ENCODE measurements around the gene MTIF2. TPM values are rescaled to one million over a fixed set of nuclear protein-coding genes. Genes with fewer than 3 reads are reported as not detected.

Gene MTIF2
- total and polyA plus RNA-seq, 2 donors (not counting 3 experiments of a cell fraction or from before 2014, with no cell fraction given), result 9.3 to 26.9 TPM

DNA sequence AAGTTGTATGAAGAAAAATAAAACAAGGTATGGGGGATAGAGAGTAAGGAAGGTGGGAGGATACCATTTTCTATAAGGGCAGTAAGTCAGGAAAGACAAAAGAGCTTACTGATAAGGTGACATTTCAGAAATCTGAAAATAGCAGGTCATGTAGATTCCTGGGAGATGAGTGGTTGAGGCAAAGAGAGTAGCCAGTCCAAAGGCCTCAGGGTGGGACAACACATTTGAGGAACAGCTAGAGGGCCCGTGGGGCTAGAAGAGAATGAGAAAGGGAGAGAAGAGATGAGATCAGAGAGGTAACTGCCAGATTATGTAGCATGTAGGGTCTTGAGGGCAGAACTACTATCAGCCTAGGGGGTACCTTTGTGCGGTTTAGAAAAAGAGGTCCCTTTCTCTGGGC lies 39.8 kb downstream of the MTIF2 start:
- H3K4me1 ChIP-seq (ENCODE audit: control insufficient read depth, extremely low read depth, insufficient read depth, low read length), result peaks cover 25% of the 10 kb centered on the region
- H3K9me1 ChIP-seq (replicated peaks; ENCODE audit: control insufficient read depth, extremely low read depth, insufficient read depth, low read length), result no peaks in the 10 kb centered on the region
- H2AFZ ChIP-seq (ENCODE audit: low read depth, low read length), result no peak overlapping the region
- H3K79me2 ChIP-seq (ENCODE audit: control insufficient read depth, insufficient read depth, low read length), result peaks cover 32% of the 10 kb centered on the region
- no TSS peak for BruUV-seq (replicated peaks)
- no peaks in the 10 kb centered on the region for H4K20me1 ChIP-seq (replicated peaks; ENCODE audit: control insufficient read depth, extremely low read depth, insufficient read depth, low read length)
- dilution Hi-C loops (cut with MboI; ENCODE audit: extremely low pct_ligation_motif_present, low sequenced_read_pairs) (no loop called here), intact Hi-C loops (cut with micrococcal nuclease) (no loop called here)
- ChIA-PET POLR2A (no interaction called here), CTCF (no interaction called here)
- H3K27me3 ChIP-seq (ENCODE audit: control insufficient read depth in 2 of 2, insufficient read depth in 2 of 2, low read length in 2 of 2), result no peaks in the 10 kb centered on the region
- H3K4me2 ChIP-seq (ENCODE audit: insufficient read depth, low read length), result no peak overlapping the region
- no peak overlapping the region for H3K4me3 ChIP-seq (replicated peaks in 1 of 3; ENCODE audit: insufficient read depth in 1 of 3, low read depth in 1 of 3, low read length in 3 of 3)
- H3K36me3 ChIP-seq (ENCODE audit: control insufficient read depth in 2 of 2, extremely low read depth in 1 of 2, insufficient read depth in 2 of 2, low read length in 2 of 2), result peaks cover under 1 to 8% of the 10 kb centered on the region in 2 experiments
- no peak overlapping the region for H3K27ac ChIP-seq (ENCODE audit: insufficient read depth, low read depth, low read length)
- no peak for FAIRE-seq
- no peak overlapping the region for H3K9ac ChIP-seq (replicated peaks; ENCODE audit: extremely low read depth, insufficient read depth, low read length)
- no peaks in the 10 kb centered on the region for H3K9me3 ChIP-seq (replicated peaks; ENCODE audit: control insufficient read depth, insufficient read depth, low read length)
- no peak for DNase-seq (ENCODE audit: low read depth, low spot score)
- TF ChIP-seq FOS (IDR thresholded peaks at IDR 0.05; ENCODE audit: borderline replicate concordance, insufficient read depth, low read length) (no peak), MYC (IDR thresholded peaks at IDR 0.05; ENCODE audit: low read depth, low read length) (no peak), JUN (IDR thresholded peaks at IDR 0.05; ENCODE audit: borderline replicate concordance, insufficient read depth, insufficient read length, low read depth) (no peak), POLR2AphosphoS5 (IDR thresholded peaks at IDR 0.05; ENCODE audit: insufficient read depth, low read depth, low read length) (no peak), EZH2 (IDR thresholded peaks at IDR 0.05; ENCODE audit: borderline replicate concordance, low read depth, low read length, severe bottlenecking) (no peak), GATA2 (IDR thresholded peaks at IDR 0.05; ENCODE audit: insufficient read depth, insufficient read length, low read depth, low read length) (no peak), POLR2A (IDR thresholded peaks at IDR 0.05; ENCODE audit: low read depth, low read length) (no peak)
- TF ChIP-seq, protein P1, sequence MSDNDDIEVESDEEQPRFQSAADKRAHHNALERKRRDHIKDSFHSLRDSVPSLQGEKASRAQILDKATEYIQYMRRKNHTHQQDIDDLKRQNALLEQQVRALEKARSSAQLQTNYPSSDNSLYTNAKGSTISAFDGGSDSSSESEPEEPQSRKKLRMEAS (IDR thresholded peaks at IDR 0.05; ENCODE audit: insufficient read depth, insufficient read length), result no peak
- TF ChIP-seq, protein P2, sequence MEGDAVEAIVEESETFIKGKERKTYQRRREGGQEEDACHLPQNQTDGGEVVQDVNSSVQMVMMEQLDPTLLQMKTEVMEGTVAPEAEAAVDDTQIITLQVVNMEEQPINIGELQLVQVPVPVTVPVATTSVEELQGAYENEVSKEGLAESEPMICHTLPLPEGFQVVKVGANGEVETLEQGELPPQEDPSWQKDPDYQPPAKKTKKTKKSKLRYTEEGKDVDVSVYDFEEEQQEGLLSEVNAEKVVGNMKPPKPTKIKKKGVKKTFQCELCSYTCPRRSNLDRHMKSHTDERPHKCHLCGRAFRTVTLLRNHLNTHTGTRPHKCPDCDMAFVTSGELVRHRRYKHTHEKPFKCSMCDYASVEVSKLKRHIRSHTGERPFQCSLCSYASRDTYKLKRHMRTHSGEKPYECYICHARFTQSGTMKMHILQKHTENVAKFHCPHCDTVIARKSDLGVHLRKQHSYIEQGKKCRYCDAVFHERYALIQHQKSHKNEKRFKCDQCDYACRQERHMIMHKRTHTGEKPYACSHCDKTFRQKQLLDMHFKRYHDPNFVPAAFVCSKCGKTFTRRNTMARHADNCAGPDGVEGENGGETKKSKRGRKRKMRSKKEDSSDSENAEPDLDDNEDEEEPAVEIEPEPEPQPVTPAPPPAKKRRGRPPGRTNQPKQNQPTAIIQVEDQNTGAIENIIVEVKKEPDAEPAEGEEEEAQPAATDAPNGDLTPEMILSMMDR (IDR thresholded peaks at IDR 0.05; ENCODE audit: extremely low read depth in 1 of 2, insufficient read depth in 1 of 2, low read depth in 1 of 2, low read length in 2 of 2), result no peak
